OCI-M1 (cell line): ENCODE results near the gene ZBTB21.
"Not testable (repeated sequence)": the region's sequence is repeated elsewhere in the genome, so short reads cannot be mapped to it uniquely, and the experiment has no call there.

Experiments used
- DNase-seq: peaks from one replicate; lab custom pipeline; 2025; lab: John Stamatoyannopoulos, UW

Gene ZBTB21

GRCh38 chr21:41966872-41967621 lies 43.1 kb downstream of the ZBTB21 start:
- no peak for DNase-seq

- no peak for DNase-seq
Measured at GRCh38 chr21:41966041-41966833, 43.9 kb downstream of the ZBTB21 start.

GRCh38 chr21:41965461-41966013 lies 44.6 kb downstream of the ZBTB21 start:
- DNase-seq, result no peak

GRCh38 chr21:41965045-41965444 lies 45.1 kb downstream of the ZBTB21 start:
- no peak for DNase-seq

GRCh38 chr21:41964171-41964570 lies 46.0 kb downstream of the ZBTB21 start:
- no peak for DNase-seq

GRCh38 chr21:41962425-41962966 lies 47.7 kb downstream of the ZBTB21 start:
- no peak for DNase-seq

GRCh38 chr21:41961753-41962152 lies 48.4 kb downstream of the ZBTB21 start:
- no peak for DNase-seq

GRCh38 chr21:41961282-41961701 lies 48.9 kb downstream of the ZBTB21 start:
- DNase-seq, result no peak

GRCh38 chr21:41960386-41960785 lies 49.8 kb downstream of the ZBTB21 start:
- no peak for DNase-seq

- DNase-seq, result not testable (repeated sequence)
Measured at GRCh38 chr21:41959697-41960096, 50.5 kb downstream of the ZBTB21 start.

- DNase-seq, result no peak
Measured at GRCh38 chr21:41958886-41959563, 51.1 kb downstream of the ZBTB21 start.

GRCh38 chr21:41957991-41958766 lies 52.0 kb downstream of the ZBTB21 start:
- DNase-seq, result peak; percentile 24

- peak; percentile 95 for DNase-seq
Measured at GRCh38 chr21:41956926-41957729, 53.0 kb downstream of the ZBTB21 start.

- no peak for DNase-seq
Measured at GRCh38 chr21:41955516-41955915, 54.6 kb downstream of the ZBTB21 start.

GRCh38 chr21:41954654-41955499 lies 55.3 kb downstream of the ZBTB21 start:
- no peak for DNase-seq

GRCh38 chr21:41953831-41954653 lies 56.1 kb downstream of the ZBTB21 start, which contains the start of gene C2CD2:
TSS of gene C2CD2 (minus strand) at chr21:41954018. CDS start at chr21:41953648, 370 bp downstream.
- peak; percentile 78 for DNase-seq

- peak; percentile 59 for DNase-seq
Measured at GRCh38 chr21:41953249-41953830, 56.8 kb downstream of the ZBTB21 start.
